HTERT RPE-1 (cell line): ENCODE data around the gene DHCR24.

Source experiments
- in situ Hi-C: fragments of 300-500 bp; cut with MboI; formaldehyde crosslinking; loops from 4 replicates; pipeline ENCODE4 v1.14.3; 2020; ENCODE audit warnings: low sequenced_read_pairs

The DHCR24 gene

DNA sequence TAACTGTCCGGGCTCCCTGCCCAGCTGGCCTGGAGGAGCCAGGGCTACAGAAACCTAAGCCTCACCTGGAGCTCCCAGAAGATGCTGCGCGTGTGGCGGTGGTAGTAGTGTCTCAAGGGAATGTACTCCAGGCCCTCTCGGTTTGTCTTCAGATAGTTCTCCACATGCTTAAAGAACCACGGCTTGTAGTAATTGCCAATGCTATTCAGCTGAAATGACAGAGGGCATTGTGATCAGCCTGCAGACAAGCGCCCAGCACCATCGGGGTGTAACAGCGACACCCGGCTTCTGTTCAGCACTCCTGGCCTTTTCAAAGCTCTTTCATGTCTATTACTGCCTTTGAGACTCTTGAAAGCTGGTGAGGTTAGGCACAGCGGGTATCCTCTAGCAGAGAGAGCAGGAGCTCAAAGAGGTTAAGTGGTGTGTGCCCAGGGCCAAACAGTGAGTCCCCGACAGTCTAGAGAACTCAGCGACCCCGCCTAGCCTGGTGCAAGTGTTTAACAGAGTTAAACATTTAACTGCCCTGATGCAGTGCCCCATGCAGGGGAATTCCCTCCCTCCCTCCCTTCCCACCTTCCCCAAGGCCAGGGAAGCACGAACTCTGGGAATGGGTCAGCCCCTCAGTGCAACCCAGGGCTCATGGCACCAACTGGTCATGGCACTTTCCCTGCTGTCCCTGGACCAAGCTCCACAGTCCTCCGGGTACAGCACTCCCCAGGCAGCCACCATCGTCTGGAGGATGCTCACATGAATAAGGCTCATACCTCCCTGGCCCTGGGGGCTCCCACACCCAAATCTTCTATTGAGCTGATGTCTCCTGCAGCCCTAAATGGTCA, 21.5 kb downstream of the DHCR24 start:
- in situ Hi-C loops = no loop called here

GRCh38 chr1:54864460-54865208, 22.4 kb downstream of the DHCR24 start:
- in situ Hi-C loops = no loop called here

- in situ Hi-C loops = no loop called here
Observed at GRCh38 chr1:54863267-54863665, 23.7 kb downstream of the DHCR24 start.

GRCh38 chr1:54861070-54861761, 25.8 kb downstream of the DHCR24 start:
- in situ Hi-C loops = no loop called here

GRCh38 chr1:54859700-54860391, 27.1 kb downstream of the DHCR24 start:
- in situ Hi-C loops = no loop called here

GRCh38 chr1:54857746-54858561, 29.0 kb downstream of the DHCR24 start:
- in situ Hi-C loops = no loop called here

DNA sequence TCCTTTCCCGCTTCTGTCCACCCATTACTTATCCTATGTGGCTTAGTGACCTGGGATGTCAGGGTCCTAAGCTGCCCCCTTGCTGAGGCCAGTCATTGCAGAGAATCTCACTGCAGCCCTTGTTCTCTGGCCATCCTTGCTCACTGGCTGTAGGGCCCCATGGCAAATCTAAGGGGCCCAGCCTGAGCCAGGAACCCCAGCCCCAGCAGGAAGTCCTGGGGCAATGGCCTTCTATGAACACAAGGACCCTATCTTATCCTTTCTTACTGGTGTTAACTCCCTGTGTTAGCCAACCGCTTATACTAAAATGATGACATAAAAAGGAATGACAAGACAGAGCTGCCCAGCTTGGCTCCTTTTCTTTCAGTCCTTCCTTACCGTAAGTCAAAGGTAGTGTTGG, 29.9 kb downstream of the DHCR24 start:
- in situ Hi-C loops = no loop called here

GRCh38 chr1:54854381-54855020, 32.5 kb downstream of the DHCR24 start:
- in situ Hi-C loops = no loop called here

- in situ Hi-C loops = no loop called here
Observed at GRCh38 chr1:54853793-54854370, 33.1 kb downstream of the DHCR24 start.

DNA sequence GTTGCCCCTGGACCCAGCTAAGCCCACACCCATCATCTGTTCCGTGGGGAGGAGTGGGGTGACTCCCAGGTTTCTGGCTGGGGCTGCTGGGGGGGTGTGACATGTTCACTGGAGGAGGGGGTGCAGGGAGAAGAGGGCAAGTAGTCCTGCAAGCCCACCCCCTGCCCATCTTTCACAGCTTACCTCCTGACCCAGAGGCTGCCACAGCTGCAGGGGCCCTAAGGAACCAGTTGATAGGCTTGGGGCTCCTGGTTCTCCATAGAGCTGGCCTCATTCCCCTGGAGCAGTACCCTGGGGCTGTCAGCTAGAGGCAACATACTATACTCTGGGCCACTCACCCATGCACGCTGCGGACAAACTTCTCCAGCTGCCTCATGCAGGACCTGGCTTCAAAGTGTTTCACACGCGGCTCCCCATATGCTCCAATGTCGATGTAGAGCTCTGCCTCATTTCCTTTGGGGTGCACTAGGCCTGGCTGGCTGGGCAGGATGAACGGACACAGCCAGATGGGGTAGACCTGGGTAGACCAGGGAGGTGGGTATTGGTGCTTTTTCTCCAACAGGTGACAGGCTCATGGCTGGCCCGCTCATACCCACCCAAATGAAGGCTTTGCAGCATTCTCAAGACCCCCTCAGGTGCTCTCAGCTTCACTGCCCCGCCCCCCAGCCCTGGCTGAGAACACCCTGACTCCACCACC, 33.8 kb downstream of the DHCR24 start:
- in situ Hi-C loops = no loop called here

DNA sequence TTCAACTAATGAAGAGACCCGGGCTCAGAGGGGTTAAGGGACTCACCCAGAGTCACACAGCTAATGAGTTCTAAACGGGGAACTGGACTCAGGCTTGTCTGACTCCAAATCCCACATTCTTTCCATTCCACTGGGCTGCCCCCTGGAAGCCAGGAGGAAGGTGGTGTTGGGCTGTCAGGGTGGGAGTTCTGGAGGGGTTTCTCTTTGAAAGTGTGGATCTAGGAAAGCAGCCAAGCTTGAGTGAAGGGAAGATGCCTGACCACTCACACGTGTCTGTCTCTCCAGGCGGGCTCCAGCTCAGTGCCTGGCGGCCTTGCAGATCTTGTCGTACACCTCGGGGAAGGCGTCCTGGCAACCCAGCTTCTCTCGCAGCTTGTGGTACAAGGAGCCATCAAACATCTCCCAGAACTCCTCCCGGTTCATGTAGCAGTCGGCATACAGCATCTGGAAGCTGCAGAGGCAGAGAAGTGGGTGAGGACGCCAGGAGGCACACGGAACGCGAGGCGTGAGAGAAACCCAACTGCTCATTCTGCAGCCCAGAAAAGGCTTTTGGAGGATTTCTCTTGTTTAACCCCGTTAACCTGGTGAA, 35.0 kb downstream of the DHCR24 start:
- in situ Hi-C loops = no loop called here

DNA sequence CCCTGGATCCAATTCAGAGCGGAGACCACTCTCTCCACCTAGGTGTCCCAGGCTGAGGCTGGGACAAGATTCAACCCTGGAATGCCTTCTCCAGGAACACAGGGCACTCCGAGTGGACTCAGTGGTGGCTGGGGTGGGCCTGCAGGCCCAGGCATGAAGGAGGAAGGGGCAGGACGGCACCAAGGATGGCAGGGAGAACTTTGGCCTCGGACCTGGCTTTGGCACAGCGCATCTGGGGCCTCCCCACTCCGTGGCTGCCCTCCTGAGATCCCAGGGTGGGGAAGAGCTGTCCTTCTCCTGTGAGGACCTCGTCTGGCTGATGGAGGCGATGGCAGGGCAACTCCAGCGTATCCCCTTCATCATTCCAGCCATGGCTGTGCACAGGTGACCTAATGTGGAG, 35.6 kb downstream of the DHCR24 start:
- in situ Hi-C loops = no loop called here

DNA sequence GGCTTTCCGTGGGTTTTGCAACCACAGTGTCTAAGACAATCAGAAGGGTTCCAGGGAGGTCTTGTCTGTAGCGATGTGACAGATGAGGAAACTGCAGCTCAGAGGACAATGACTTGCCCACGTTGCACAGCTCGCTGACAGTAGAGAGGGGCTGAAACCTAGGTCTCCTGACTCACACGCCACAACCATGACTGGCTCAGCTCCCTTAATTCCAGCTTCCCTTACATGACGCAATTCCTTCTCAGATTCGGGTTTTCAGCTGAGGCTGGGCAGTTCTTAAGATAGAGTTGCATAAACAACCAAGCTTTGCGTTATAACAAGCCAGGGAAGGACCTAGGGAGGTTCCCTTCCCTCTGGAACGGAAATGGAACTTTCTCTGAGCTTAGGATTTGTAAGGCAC, 36.3 kb downstream of the DHCR24 start:
- in situ Hi-C loops = no loop called here

- in situ Hi-C loops = no loop called here
Observed at GRCh38 chr1:54850069-54850730, 36.8 kb downstream of the DHCR24 start.

DNA sequence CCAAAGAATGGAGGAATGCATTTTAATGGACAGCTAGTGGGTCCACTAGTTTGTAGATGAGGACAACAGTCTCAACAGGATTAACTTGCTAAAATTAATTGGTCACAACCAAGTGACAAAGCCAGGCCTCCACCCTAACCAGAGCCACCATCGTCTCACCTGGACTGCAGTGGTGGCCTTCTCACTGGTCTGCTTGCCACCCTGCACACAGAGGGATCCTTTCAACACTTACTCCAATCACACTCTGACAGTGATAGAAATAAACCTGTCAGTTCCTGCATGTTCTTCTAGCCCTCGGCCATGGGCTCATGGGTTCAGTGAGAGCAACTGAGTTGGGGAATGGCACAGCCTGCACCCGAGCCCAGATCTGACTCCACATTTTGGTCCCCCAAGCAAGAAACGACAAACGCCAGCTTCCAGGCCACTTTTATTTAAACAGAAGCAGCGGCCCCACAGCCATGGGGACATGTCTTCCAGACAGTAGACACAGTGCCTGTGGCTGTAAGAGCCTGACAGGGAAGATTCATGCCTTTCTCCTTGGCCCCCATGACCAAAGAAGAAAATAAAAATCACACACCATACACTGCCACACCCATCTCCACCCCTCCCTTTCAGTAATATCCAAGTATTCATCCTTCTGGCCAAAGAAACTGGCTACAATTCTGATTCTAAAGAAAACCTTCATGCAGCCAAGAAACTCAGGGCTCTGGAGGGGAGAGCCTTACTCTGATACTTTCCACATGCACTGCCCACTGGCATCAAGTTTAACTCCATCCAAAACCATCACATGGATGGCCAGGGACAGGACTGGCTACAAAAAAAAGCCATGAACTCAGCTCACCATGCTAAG, 37.6 kb downstream of the DHCR24 start:
- in situ Hi-C loops = no loop called here

- in situ Hi-C loops = no loop called here
Observed at GRCh38 chr1:54848134-54848948, 38.7 kb downstream of the DHCR24 start.
